HFFc6 (cell line): ENCODE data around the gene CCL3. TPM values are rescaled to one million over a fixed set of nuclear protein-coding genes. Genes with fewer than 3 reads are reported as not detected.
"Not testable (repeated sequence)": the region's sequence is repeated elsewhere in the genome, so short reads cannot be mapped to it uniquely, and the experiment has no call there.

ENCODE experiments used
- DNase-seq: peaks from one replicate; pipeline ENCODE4 v3.0.0-alpha.2; 2018
- H3K27ac Mint-ChIP-seq: 2 replicates; pipeline ENCODE4 v1.8.0; 2020; ENCODE audit warnings: mild to moderate bottlenecking, mixed read lengths
- H3K27me3 Mint-ChIP-seq: 2 replicates; pipeline ENCODE4 v1.8.0; 2021; ENCODE audit warnings: mild to moderate bottlenecking, moderate library complexity, mixed read lengths; ENCODE audit not compliant: insufficient read depth
- H3K36me3 Mint-ChIP-seq: 2 replicates; pipeline ENCODE4 v1.8.0; 2021; ENCODE audit warnings: low read depth, mixed read lengths
- H3K4me1 Mint-ChIP-seq: 2 replicates; pipeline ENCODE4 v1.8.0; 2020; ENCODE audit warnings: low read depth, mixed read lengths
- H3K4me3 Mint-ChIP-seq: 2 replicates; pipeline ENCODE4 v1.8.0; 2020; ENCODE audit warnings: mild to moderate bottlenecking, moderate library complexity, mixed read lengths
- H3K9me3 Mint-ChIP-seq: 2 replicates; pipeline ENCODE4 v1.8.0; 2020; ENCODE audit warnings: mild to moderate bottlenecking, mixed read lengths
- total RNA-seq, 6 experiments: library from RNA; stranded (reverse); fragmentation: NEBNext Ultra II Directional; extraction: Animal tissue kit (Norgen Biotek cat#: 25700); gene quantifications; 2 replicates in 1 of 6; 3 replicates in 5 of 6; pipeline ENCODE4 v1.2.3, GENCODE V29; 2021
- TF ChIP-seq, protein P1 (sequence below): fragments of 200-600 bp; sonication (generic); IDR thresholded peaks from 2 replicates; pipeline ENCODE4 v1.5.0; 2021; ENCODE audit warnings: antibody characterized with exemption, mild to moderate bottlenecking

The CCL3 gene
- total RNA-seq, 6 experiments from 2014 or later: not detected

DNA sequence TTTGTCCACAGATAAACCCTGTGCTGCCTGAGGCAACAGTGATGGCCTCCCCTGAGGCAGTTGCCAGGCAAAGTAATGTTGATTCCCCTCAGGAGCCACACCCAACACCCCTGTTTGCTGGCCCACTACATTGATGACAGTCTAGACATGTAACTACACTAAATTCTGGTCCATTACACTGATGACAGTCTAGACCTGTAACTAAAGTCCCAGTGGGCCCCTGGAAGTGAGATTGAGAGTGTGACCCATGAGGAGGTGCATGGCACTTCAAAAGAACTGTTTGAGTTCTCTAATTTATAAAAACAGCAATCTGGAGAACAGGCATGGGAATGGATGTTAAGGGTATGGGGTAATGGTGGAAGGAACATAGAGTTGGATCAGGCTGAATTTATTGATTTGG lies 22.6 kb upstream of the CCL3 start:
- no peaks in the 10 kb centered on the region for H3K4me1 Mint-ChIP-seq
- H3K36me3 Mint-ChIP-seq: peaks cover 5% of the 10 kb centered on the region; the same call in 1 of the 2 replicates
- no peak for DNase-seq
- TF ChIP-seq, protein P1, sequence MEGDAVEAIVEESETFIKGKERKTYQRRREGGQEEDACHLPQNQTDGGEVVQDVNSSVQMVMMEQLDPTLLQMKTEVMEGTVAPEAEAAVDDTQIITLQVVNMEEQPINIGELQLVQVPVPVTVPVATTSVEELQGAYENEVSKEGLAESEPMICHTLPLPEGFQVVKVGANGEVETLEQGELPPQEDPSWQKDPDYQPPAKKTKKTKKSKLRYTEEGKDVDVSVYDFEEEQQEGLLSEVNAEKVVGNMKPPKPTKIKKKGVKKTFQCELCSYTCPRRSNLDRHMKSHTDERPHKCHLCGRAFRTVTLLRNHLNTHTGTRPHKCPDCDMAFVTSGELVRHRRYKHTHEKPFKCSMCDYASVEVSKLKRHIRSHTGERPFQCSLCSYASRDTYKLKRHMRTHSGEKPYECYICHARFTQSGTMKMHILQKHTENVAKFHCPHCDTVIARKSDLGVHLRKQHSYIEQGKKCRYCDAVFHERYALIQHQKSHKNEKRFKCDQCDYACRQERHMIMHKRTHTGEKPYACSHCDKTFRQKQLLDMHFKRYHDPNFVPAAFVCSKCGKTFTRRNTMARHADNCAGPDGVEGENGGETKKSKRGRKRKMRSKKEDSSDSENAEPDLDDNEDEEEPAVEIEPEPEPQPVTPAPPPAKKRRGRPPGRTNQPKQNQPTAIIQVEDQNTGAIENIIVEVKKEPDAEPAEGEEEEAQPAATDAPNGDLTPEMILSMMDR: no peak
- peaks cover 25% of the 10 kb centered on the region for H3K9me3 Mint-ChIP-seq
- H3K27ac Mint-ChIP-seq: no peak overlapping the region
- H3K4me3 Mint-ChIP-seq: no peak overlapping the region
- H3K27me3 Mint-ChIP-seq: no peaks in the 10 kb centered on the region; the same call in none of the 2 replicates

DNA sequence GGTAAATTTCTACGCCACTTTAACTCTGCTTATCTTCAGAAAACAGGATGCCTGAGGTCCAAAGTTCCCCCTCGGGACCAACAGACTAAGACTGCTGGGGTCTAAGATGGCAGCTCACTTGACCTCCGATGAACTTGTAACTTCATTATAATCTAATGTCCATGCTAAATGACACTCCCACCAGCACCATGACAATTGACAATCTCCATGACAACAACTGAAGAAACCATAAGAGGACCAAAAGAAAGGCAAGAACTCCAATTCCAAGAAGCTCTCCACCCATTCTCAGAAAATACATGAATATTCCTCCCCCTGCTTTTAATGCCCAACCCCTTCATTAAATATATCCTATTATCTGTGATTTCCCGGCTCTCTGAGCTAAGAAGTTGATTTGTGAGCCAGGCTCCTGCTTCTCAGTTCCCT lies 21.1 kb upstream of the CCL3 start:
- H3K27me3 Mint-ChIP-seq: no peaks in the 10 kb centered on the region; the same call in none of the 2 replicates
- TF ChIP-seq, protein P1: no peak
- no peak overlapping the region for H3K27ac Mint-ChIP-seq
- no peaks in the 10 kb centered on the region for H3K4me1 Mint-ChIP-seq
- DNase-seq: no peak
- H3K36me3 Mint-ChIP-seq: no peaks in the 10 kb centered on the region
- H3K4me3 Mint-ChIP-seq: no peak overlapping the region
- H3K9me3 Mint-ChIP-seq: peaks cover 25% of the 10 kb centered on the region

DNA sequence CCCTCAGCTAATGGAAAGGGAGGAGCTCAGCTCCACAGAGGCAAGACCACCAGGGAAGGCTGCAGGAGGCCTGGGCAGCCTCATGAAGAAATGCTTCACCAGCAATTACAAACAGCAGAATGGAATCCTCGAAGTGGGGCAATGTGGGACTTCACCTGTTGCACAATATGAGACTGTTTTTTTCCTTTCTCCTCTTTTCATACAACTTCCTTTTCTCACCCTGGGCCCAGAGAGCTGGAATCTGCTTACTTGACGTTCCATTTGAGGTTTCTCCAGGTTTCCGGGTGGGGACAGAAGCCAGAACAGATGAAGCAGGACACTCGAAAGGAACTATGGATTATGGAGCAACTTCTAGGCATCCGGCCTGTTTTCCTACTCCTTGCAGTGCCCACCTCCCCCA lies 18.3 kb upstream of the CCL3 start:
- H3K36me3 Mint-ChIP-seq, H3K27ac Mint-ChIP-seq, H3K4me1 Mint-ChIP-seq, H3K4me3 Mint-ChIP-seq, DNase-seq, H3K27me3 Mint-ChIP-seq: not testable (repeated sequence)
- H3K9me3 Mint-ChIP-seq: peaks cover 33% of the 10 kb centered on the region

DNA sequence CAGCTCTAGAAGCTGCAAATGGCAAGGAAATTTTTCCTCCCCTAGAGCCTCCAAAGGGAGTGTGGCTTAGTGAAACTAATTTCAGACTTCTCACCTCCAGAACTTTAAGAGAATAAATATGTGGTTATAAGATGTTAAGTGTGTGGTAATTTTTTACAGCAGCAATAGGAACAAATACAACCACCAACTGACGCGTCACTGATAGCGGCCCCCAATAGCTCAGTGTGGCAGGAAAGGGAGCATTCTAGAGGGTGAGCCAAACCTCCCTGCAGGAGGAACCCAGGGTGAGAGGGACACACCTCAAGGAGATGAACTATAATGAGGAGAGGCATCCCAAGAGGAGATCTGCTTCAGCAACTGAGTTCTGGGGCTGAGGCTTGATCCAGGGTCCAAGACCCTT lies 17.7 kb upstream of the CCL3 start:
- TF ChIP-seq, protein P1: no peak
- no peak overlapping the region for H3K27ac Mint-ChIP-seq
- H3K4me3 Mint-ChIP-seq: no peak overlapping the region
- no peaks in the 10 kb centered on the region; the same call in none of the 2 replicates for H3K27me3 Mint-ChIP-seq
- H3K4me1 Mint-ChIP-seq: no peaks in the 10 kb centered on the region
- H3K36me3 Mint-ChIP-seq: no peaks in the 10 kb centered on the region
- DNase-seq: no peak
- H3K9me3 Mint-ChIP-seq: peaks cover 29% of the 10 kb centered on the region

DNA sequence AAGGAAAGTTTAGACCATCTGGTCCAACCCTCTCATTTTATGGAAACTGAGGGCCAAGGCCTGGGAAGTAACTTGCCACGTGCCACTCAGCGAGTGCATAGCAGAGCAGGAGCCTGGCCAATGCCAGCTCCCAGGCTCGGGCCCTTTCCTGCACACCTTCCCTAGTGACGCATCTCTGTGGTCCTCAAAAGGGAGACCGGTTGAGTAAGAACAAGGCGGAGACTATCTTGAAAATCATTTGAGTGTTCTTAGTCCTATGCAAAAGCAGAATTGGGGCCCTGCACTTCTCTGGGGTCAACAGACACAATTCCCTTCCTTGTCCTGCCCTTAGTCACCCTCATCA lies 16.5 kb upstream of the CCL3 start:
- peaks cover 23% of the 10 kb centered on the region; the same call in 1 of the 2 replicates for H3K9me3 Mint-ChIP-seq
- DNase-seq: no peak
- H3K4me1 Mint-ChIP-seq: no peaks in the 10 kb centered on the region
- no peak overlapping the region for H3K4me3 Mint-ChIP-seq
- H3K27me3 Mint-ChIP-seq: no peaks in the 10 kb centered on the region; the same call in none of the 2 replicates
- TF ChIP-seq, protein P1: no peak
- H3K36me3 Mint-ChIP-seq: no peaks in the 10 kb centered on the region
- no peak overlapping the region for H3K27ac Mint-ChIP-seq

DNA sequence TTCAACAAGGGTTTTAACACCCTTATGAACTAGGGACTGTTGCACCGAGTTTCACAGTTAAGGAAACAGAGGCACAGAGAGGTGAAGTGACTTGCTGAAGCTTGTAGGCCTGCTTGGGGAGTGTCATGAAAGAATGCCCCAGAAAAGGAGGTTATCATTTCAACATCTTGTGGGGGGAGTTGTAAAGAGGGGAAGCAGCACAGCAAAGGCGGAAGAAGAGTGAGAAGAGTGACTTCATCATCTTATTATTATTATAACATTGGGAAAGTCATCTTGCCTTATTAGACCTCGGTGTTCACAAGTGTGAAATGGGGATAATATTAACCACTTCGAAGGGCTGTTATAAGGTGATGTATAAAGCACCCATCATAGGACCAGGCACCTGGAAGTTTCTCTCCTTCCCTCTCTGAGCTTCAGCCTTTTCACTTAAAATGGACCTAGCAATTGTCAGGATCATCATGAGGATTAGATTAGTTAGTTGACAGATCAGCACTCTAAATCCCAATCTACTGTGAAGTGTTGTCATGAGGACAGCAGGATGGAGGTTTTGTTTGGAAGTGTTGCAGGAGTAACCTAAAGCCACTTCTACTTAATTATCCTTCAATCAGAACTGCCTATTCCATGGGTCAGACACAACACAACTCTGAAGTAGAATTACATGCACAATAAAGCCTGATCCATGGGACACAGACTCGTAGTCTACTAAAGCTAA lies 16.0 kb upstream of the CCL3 start:
- no peaks in the 10 kb centered on the region; the same call in none of the 2 replicates for H3K27me3 Mint-ChIP-seq
- no peak overlapping the region for H3K27ac Mint-ChIP-seq

More for the DNA sequence above, 16.0 kb upstream of the CCL3 start:
- Mint-ChIP-seq H3K36me3 (no peaks in the 10 kb centered on the region), H3K4me1 (no peaks in the 10 kb centered on the region), H3K9me3 (peaks cover 23% of the 10 kb centered on the region; the same call in 1 of the 2 replicates), H3K4me3 (no peak overlapping the region)
- TF ChIP-seq, protein P1: no peak
- DNase-seq: no peak
